GM21367 (cell line): ENCODE data around the gene GPR87.

Experiments
- ATAC-seq: cut with Tn5 transposase; IDR thresholded peaks from one replicate; pipeline ENCODE4 v1.9.1; 2021; ENCODE audit not compliant: unreplicated experiment

The GPR87 gene

GRCh38 chr3:151283907-151284461 lies 32.6 kb downstream of the GPR87 start:
- ATAC-seq = no peak

GRCh38 chr3:151283387-151283786 lies 33.2 kb downstream of the GPR87 start:
- ATAC-seq = no peak

- no peak for ATAC-seq
These were observed 33.7 kb downstream of the GPR87 start for GRCh38 chr3:151282921-151283320.

GRCh38 chr3:151281671-151282324 lies 34.8 kb downstream of the GPR87 start:
- ATAC-seq = no peak

- peak; percentile 33 for ATAC-seq
These were observed 38.4 kb downstream of the GPR87 start, which contains the start of gene P2RY14 for GRCh38 chr3:151278230-151278629. Gene P2RY14 (minus strand): TSS chr3:151278542. CDS start chr3:151214316, 64,226 bp downstream.

GRCh38 chr3:151276687-151277042 lies 40.0 kb downstream of the GPR87 start:
- peak; percentile 60 for ATAC-seq

GRCh38 chr3:151276038-151276686 lies 40.5 kb downstream of the GPR87 start:
- ATAC-seq = peak; percentile 13

- no peak for ATAC-seq
These were observed 41.5 kb downstream of the GPR87 start for GRCh38 chr3:151275091-151275490.

- ATAC-seq = no peak
These were observed 47.0 kb downstream of the GPR87 start for GRCh38 chr3:151269631-151270030.

- ATAC-seq = peak; percentile 52
These were observed 48.1 kb downstream of the GPR87 start for GRCh38 chr3:151268267-151269235.

- ATAC-seq = no peak
These were observed 49.6 kb downstream of the GPR87 start for GRCh38 chr3:151267066-151267465.

GRCh38 chr3:151265866-151266265 lies 50.8 kb downstream of the GPR87 start:
- ATAC-seq = peak; percentile 96

GRCh38 chr3:151265166-151265565 lies 51.5 kb downstream of the GPR87 start:
- ATAC-seq = no peak

- ATAC-seq = no peak
These were observed 52.0 kb downstream of the GPR87 start for GRCh38 chr3:151264605-151265004.

GRCh38 chr3:151262871-151263525 lies 53.6 kb downstream of the GPR87 start:
- ATAC-seq = no peak

GRCh38 chr3:151259664-151260063 lies 57.0 kb downstream of the GPR87 start:
- no peak for ATAC-seq

- no peak for ATAC-seq
These were observed 59.9 kb downstream of the GPR87 start for GRCh38 chr3:151256749-151257148.

- no peak for ATAC-seq
These were observed 67.8 kb downstream of the GPR87 start for GRCh38 chr3:151248772-151249337.
